H4 (cell line): ENCODE data around the gene INTS6. TPM values are rescaled to one million over a fixed set of nuclear protein-coding genes. Genes with fewer than 3 reads are reported as not detected.

Source experiments
- DNase-seq: peaks from one replicate; pipeline ENCODE4 v3.0.0-alpha.2; 2015; ENCODE audit warnings: low spot score
- total RNA-seq: library from RNA; depleted of rRNA; stranded (reverse); fragments of >200 nt; shearing (Covaris generic); gene quantifications from 2 replicates; pipeline ENCODE4 v1.2.3, GENCODE V29; 2014; rRNA removed

The INTS6 gene
- total RNA-seq = 18.6 and 21.0 TPM in 2 replicates

- DNase-seq = peak; percentile 97
Measured at GRCh38 chr13:51452361-51453206, at the start of gene INTS6. TSS of gene INTS6 (minus strand) at chr13:51453036. CDS start at chr13:51452525, 511 bp downstream.

GRCh38 chr13:51502153-51502651, 49.4 kb upstream of the INTS6 start:
- no peak for DNase-seq

- DNase-seq = no peak
Measured at GRCh38 chr13:51501592-51502152, 48.8 kb upstream of the INTS6 start.

GRCh38 chr13:51501096-51501495, 48.3 kb upstream of the INTS6 start:
- DNase-seq = no peak

GRCh38 chr13:51500687-51501086, 47.9 kb upstream of the INTS6 start:
- DNase-seq = no peak

- DNase-seq = no peak
Measured at GRCh38 chr13:51499841-51500240, 47.0 kb upstream of the INTS6 start.

GRCh38 chr13:51495316-51495715, 42.5 kb upstream of the INTS6 start:
- DNase-seq = no peak

- no peak for DNase-seq
Measured at GRCh38 chr13:51494156-51494555, 41.3 kb upstream of the INTS6 start.

GRCh38 chr13:51488212-51488611, 35.4 kb upstream of the INTS6 start:
- no peak for DNase-seq

GRCh38 chr13:51481656-51482055, 28.8 kb upstream of the INTS6 start:
- DNase-seq = no peak

GRCh38 chr13:51479199-51479523, 26.3 kb upstream of the INTS6 start:
- DNase-seq = no peak

- DNase-seq = no peak
Measured at GRCh38 chr13:51478418-51479198, 25.8 kb upstream of the INTS6 start.

GRCh38 chr13:51477653-51478324, 25.0 kb upstream of the INTS6 start:
- DNase-seq = no peak

GRCh38 chr13:51477149-51477548, 24.3 kb upstream of the INTS6 start:
- DNase-seq = no peak

- no peak for DNase-seq
Measured at GRCh38 chr13:51475727-51476501, 23.1 kb upstream of the INTS6 start.

GRCh38 chr13:51469790-51470189, 17.0 kb upstream of the INTS6 start:
- DNase-seq = no peak

- no peak for DNase-seq
Measured at GRCh38 chr13:51467730-51468129, 14.9 kb upstream of the INTS6 start.

- DNase-seq = no peak
Measured at GRCh38 chr13:51465124-51465523, 12.3 kb upstream of the INTS6 start.

- DNase-seq = no peak
Measured at GRCh38 chr13:51457086-51457815, 4.4 kb upstream of the INTS6 start.

GRCh38 chr13:51456510-51456909, 3.7 kb upstream of the INTS6 start:
- DNase-seq = no peak
